HuH-7.5 (cell line): ENCODE measurements around the gene FANCC.

Source experiments
- DNase-seq: peaks from one replicate; pipeline ENCODE4 v3.0.0; 2011; ENCODE audit warnings: low spot score

FANCC gene

DNA sequence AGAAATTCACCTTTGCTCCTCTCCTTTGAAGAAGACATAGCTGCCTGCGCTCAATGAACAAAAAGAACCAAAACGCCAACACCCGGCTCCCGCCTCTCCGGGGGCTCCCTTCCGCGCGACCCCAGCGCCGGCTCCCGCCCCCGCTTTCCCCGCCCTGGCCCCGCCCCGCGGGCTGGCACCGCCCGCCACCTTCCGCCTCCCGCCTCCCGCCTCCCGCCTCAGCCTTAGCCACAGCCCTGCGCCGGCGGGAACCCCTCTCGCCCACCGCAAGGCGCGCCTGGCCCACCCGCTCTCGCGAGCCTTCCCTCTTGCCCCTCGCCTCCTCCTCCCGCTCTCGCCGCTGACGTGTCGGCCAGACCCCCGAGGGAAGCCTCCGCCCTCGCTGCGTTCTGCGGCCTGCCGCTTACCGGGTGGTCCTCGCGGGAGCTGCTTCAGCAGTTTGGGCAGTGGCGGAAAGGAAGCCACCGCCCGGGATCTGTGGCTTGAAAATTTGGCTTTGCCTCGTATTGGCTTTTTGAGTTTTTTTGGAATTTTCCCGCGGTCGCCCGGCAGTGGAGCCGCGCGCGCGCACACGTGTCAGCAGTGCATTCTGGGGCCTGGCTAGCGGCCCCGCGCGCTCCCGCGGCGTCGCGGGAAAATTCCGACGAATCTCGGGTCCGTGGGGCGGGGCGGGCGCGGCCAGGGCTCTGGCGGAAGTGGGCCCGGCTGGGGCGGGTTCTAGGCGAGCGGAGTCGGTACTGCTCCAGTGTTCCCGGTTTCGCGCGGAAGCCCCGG, at the start of gene FANCC:
TSS of gene FANCC (minus strand) at position 591 of the 774 bp plus-strand sequence. CDS start 68,418 bp downstream, outside the sequence.
- peak; percentile 87 for DNase-seq

GRCh38 chr9:95366731-95367325, 49.3 kb upstream of the FANCC start:
- no peak for DNase-seq

DNA sequence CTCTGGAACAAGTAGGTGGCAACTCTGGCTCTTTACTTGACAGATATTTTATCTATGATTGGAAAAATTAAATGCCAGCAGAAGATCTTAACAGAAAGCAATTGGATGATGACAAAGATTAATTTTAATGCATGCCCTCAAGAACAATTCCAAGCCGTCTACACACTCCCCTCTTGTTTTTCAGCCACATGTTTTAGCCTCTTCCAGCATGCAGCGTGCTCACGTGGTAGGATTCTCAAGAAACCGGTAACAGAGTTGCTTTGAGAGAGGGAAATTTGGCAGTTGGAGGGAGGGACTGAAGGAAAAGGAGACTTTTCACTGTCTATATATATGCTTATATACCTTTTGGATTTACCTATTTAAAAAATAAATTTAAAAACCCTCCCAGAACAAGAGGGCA, 48.3 kb upstream of the FANCC start:
- DNase-seq: no peak

DNA sequence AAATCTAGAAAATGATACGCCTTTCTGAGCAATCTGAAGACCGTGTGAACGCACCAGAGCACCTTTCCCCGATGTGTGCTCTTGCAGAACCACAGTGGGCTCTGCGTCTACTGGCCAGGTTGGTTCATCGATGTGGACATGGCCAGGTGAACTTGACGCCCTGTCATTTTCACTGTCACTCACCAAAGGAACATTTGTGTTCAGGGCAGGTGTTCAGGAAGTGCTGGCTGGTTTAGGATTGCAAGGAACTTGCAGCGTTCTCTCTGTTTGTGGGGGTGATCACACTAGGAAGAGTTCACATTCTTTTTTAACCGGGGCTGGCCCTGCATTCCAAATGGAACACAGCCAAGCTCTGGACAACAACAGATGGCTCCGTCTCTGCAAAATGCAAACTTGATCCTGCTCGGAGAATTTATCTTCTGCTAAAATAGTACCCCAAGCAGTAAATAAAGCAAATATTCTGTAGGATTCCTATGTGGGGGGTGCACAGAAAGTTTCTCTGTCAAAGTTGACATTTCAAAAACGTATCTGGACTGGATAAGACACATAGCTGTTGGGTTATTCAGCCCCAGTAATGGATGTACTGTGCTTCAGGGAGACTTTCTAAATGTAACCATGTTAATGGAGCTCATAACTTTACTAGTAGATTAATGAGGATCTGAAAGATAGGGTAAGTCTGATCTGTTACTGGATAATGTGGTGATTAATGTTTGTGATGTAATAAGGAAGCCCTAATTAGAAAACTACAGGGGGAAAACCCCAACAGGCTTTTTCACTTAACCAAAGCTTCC, 45.7 kb upstream of the FANCC start:
- DNase-seq: no peak

DNA sequence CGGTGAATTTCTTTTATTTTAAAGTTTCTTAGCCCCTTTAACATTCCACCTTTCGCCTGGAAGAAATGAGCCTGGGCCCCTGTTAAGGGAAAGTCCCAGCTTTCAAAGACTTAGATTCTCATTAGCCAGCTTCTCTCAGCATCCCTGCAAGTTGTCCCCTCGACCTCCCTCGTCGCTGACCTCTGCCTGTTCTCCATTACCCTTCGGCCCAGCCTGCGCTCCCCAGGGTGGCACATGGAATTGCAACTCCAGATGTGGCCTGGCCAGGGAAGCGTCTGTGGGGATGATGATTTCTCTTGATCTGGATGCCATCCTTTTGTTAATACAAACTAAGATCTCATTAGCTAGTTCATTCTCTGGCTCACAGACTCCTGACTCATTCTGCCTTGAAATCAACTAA, 43.4 kb upstream of the FANCC start:
- DNase-seq: no peak

GRCh38 chr9:95357316-95357715, 39.8 kb upstream of the FANCC start:
- no peak for DNase-seq

GRCh38 chr9:95355500-95355899, 38.0 kb upstream of the FANCC start:
- no peak for DNase-seq

DNA sequence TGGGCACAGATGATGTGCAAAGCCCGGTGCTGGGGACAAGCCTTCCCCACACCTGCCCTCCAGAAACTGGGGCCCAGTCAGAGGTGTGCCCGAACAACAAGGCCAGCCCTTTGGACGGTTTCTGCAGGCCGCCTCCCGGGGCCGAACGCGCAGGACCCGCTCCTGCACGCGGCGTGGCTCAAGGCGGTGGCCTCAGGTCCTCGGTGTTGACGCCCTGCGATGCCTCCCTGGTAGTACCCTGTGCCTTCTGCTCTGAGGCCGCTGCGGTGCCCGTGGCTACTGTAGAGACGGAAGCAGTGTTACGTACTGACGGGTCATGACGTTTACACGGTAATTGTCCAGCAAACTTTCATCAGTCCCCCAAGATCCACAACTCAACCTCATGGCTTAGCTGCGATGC, 33.5 kb upstream of the FANCC start:
- DNase-seq: no peak

DNA sequence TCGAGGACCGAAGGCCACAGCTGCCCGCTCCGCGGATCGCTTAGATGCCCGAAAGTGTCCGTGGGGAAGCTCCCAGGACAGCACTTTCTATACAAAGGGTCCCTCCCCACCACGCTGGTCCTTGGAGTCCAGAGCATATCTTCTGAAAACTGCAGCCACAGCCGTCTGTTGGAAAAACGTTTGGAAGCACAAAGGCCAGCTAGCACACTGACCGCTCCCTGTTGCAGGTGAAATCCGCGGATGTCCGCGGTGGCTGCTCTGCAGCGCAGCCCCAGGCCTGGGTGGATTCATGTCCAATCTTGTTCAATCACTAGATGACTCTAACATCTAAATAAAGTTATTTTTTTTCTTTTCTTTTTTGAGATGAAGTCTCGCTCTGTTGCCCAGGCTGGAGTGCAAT, 32.8 kb upstream of the FANCC start:
- no peak for DNase-seq

DNA sequence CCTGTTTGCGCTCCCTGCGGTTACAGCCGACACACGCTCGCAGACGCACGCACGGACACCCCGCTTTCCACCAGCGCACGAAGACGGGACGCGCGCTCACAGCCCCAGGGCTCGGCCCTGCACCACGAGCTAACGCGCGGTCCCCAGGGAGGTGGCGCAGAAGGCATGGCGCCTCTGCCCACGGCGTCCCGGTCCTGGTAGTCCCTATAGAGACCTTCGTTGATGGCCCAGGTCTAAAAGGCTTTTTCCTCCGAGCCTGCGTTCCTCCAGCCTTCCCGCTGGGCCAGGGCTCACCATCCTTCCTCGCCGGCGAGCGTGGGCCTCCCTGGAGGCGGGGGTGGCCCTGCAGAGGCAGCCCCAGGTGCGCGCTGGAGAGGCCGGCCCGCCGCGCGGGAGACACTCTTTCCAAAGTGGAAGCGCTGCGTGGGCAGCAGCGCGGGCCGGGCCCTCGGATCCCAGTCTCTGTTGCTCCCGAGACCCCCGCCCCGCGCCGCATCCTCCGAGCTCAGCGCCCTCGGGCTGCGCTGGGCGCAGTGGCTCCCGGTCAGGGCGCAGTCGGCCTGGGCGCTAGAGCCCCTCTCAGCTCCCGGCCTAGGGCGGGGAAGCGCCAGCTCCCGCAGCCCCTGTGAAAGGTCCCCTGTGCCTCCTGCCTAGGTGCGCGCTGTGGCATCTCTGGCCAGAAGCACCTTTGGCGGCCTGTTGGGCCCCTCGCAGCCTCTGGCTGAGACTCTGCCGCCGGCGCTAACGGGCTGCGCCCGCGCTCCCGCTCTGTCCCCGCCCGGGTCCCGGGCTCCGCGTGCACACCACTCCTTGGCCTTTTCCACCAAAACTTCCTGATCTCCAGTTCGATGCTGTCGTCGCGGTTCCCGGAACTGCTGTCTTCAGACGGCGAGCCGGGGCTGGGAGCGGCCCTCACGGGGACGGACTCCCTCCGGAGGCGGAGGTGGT, 31.9 kb upstream of the FANCC start:
- DNase-seq: peak; percentile 23

- no peak for DNase-seq
Measured at GRCh38 chr9:95346021-95346420, 28.5 kb upstream of the FANCC start.

DNA sequence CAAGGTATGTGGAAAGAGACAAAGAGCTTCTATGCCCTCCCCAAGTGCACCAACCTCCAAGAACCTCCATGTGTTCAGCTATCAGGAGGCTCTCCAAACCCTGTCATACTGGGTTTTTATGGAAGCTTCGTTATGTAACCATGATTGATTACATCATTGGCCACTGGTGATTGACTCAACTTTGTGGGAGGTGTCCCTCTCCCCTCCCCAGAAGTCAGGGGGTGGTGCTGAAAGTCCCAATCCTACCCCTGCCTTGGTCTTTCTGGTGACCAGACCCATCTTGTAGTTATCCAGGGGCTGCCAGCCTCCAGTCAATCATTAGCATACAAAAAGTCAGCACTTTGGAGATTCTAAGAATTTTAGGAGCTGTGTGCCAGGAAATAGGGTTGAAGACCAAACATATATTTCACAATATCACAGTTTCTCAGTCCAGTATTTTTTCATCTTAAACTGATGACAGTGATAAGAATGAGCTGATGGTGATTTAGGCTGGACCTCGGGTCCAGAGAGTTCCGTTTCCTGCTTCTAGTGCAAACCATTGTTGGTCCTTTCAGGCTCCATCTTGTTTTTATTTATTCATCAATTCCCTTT, 27.3 kb upstream of the FANCC start:
- DNase-seq: no peak

DNA sequence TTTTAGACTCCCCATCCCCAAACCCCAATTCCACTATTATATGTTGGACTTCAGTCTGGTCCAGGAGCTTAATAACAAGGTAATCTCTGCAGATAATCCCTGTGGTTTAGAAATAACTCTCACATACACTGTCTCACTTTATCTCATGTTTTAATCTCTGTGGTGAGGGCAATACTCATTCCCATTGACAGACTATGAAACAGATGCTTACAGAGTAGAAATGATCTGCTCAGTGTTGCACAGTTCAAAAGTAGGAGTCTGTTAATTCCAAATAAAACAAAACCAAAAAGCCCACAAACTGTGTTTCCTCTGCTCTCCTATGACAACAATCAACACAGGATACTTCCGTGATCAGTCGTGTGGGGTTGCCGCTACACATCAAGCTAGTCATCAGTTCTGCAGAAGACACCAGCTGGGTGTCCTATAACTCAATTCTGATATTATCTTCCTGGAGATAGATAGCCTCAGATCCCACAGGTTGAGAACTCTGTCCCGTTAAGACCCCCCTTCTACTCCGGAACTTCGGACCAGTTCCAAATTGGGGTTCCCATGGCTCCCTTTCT, 26.3 kb upstream of the FANCC start:
- DNase-seq: no peak

- DNase-seq: no peak
Measured at GRCh38 chr9:95342571-95342970, 25.1 kb upstream of the FANCC start.

- no peak for DNase-seq
Measured at GRCh38 chr9:95341293-95341962, 23.9 kb upstream of the FANCC start.

DNA sequence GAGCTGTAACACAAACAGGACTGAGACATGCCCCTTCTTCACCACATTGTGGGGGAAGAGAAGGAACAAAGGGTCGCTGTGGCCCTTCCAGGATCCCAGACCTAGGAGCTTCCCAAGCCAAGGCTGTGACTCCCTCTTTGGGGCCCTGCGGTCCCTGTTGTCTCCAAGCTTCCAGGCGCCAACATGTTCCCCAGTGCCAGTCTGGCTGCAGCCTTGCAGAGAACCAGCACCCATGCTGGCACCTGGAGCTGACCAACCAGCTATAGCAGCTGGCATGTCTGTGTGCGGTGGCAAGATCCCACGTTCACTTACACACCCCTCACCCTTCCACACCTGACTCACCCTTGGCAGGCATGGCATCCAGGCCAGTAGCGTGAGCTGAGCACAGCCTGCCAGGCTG, 20.7 kb upstream of the FANCC start:
- no peak for DNase-seq

- no peak for DNase-seq
Measured at GRCh38 chr9:95336281-95336680, 18.8 kb upstream of the FANCC start.

DNA sequence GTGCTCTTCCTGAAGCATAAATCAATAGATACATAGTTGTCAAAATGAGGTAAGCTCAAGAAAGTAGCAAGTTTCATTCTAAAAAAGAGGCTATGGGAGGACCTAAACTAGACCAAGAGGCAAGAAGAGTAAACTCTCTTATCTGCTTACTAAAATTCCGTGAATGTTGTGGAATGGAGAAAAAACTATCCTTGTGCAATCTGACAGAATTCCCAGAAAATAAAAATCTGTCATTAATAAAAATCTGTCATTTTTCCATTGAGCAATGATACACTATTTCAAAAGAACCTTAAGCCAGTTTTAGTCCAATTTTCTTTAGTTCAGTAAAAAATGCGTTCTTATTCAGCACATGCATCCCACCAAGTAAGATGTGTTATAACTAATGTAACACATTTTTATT, 15.9 kb upstream of the FANCC start:
- DNase-seq: no peak

- no peak for DNase-seq
Measured at GRCh38 chr9:95332860-95333259, 15.4 kb upstream of the FANCC start.

DNA sequence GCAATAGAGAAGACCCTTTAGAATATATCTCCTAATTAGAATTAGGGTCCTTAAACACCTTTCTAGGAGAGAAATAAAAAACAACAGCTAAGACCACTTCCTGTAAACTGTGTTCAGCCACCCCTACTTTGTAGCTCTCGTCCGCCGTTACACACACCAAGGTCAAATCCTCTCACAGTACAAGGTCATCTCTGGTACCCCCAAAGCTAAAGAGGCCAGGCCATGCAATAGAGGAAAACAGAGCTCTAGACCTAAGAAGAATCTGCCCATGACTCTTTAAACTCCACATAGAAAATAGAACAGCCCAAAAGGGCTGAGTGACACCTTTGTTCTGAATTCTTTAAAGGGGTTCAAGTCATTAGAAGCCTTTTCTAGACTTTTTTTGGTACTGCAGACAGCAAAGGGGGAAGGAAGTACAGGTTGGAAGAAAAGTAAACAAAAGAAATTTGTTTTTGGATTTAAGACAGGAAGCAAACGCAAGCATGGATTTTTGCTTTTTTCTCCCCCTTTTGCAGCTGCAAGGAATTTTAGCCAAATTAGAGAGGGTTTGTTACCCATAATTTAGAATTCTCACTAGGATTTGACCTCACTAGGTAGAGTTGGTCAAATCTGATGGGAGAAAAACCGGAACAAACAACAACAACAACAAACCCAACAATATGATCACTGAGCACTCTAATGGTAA, 13.4 kb upstream of the FANCC start:
- DNase-seq: no peak
